K562 (cell line): ENCODE measurements around the gene CADPS2. TPM values are rescaled to one million over a fixed set of nuclear protein-coding genes. Genes with fewer than 3 reads are reported as not detected.

Experiments
- ATAC-seq: fragments of 200-7000 bp; cut with Tn5 transposase; 3 replicates; pipeline ENCODE4 v1.9.1; 2020; ENCODE audit warnings: moderate library complexity
- BruUV-seq: library from RNA; stranded (reverse); fragments of 400-500 nt; replicated peaks from 2 replicates; lab custom pipeline; 2021; lab: Mats Ljungman, UMichigan
- CTCF ChIA-PET: fragments of 300-600 bp; formaldehyde crosslinking; extraction: SDS; loops from one replicate; lab custom pipeline; 2021; ENCODE audit warnings: low intra/inter-chr PET ratio; lab: Yijun Ruan, JAX
- POLR2A ChIA-PET: fragments of 300-600, 350-650 bp; sonication (Branson Sonifier 250); formaldehyde crosslinking; extraction: SDS; loops from one replicate; lab custom pipeline; 2021; ENCODE audit warnings: antibody characterized with exemption, inconsistent platforms; lab: Yijun Ruan, JAX
- DNase-seq, 4 experiments: peaks; one replicate each; pipeline versions ENCODE4 v3.0.0 to v3.0.0-alpha.2; 2011 to 2018; ENCODE audit warnings: low spot score in 3 of 4, mixed read lengths in 3 of 4; ENCODE audit errors: extremely low read depth in 1 of 4
- FAIRE-seq: peaks from 2 replicates; lab custom pipeline; 2011; peaks lifted over from hg19 to GRCh38; lab: Jason Lieb, UNC
- H2AFZ ChIP-seq: 2 replicates; pipeline ENCODE4 v1.6.0; 2011; ENCODE audit warnings: low read depth, low read length, control low read depth, inconsistent platforms
- H3K27ac ChIP-seq: fragments of 200-600 bp; 3 replicates; pipeline ENCODE4 v1.8.0; 2011; ENCODE audit warnings: low read depth, mild to moderate bottlenecking, control low read depth, inconsistent platforms, low read length, moderate library complexity, mixed read lengths; ENCODE audit errors: extremely low read depth
- H3K27me3 ChIP-seq, 2 experiments: fragments of 300-600 bp in 1 of 2; 2 replicates in 1 of 2; 3 replicates in 1 of 2; pipeline versions ENCODE4 v1.6.0 to v1.8.0; 2011; ENCODE audit warnings: inconsistent platforms in 2 of 2, low read length in 2 of 2, mild to moderate bottlenecking in 1 of 2, mixed read lengths in 1 of 2, moderate library complexity in 1 of 2; ENCODE audit not compliant: control insufficient read depth in 2 of 2, insufficient read depth in 2 of 2
- H3K36me3 ChIP-seq: fragments of 300-600 bp; 3 replicates; pipeline ENCODE4 v1.8.0; 2011; ENCODE audit warnings: mild to moderate bottlenecking, low read length, inconsistent platforms; ENCODE audit not compliant: control insufficient read depth, insufficient read depth
- H3K4me1 ChIP-seq, 2 experiments: fragments of 200-600 bp in 1 of 2; replicated peaks in 1 of 2; 2 replicates in 1 of 2; 3 replicates in 1 of 2; pipeline versions ENCODE4 v1.5.1 to v1.8.0; 2011; ENCODE audit warnings: inconsistent platforms in 2 of 2, low read length in 2 of 2, mild to moderate bottlenecking in 1 of 2, mixed read lengths in 1 of 2, moderate library complexity in 1 of 2; ENCODE audit not compliant: control insufficient read depth in 2 of 2, insufficient read depth in 2 of 2
- H3K4me2 ChIP-seq: 2 replicates; pipeline ENCODE4 v1.6.1; 2011; ENCODE audit warnings: low read length, control low read depth, inconsistent platforms, mixed read lengths; ENCODE audit not compliant: insufficient read depth
- H3K4me3 ChIP-seq: fragments of 200-600 bp; sonication (generic), shearing (Covaris generic); 2 replicates; pipeline ENCODE4 v1.5.1; 2016; ENCODE audit warnings: control low read depth, inconsistent platforms
- H3K79me2 ChIP-seq: fragments of 200-600 bp; 3 replicates; pipeline ENCODE4 v1.8.0; 2011; ENCODE audit warnings: low read length, inconsistent platforms; ENCODE audit not compliant: control insufficient read depth, insufficient read depth
- H3K9ac ChIP-seq, 2 experiments: 2 replicates each; pipeline versions ENCODE4 v1.6.0 to v1.6.1; 2011; ENCODE audit warnings: low read depth in 2 of 2, low read length in 2 of 2, control low read depth in 1 of 2, inconsistent platforms in 1 of 2, mild to moderate bottlenecking in 1 of 2, mixed read lengths in 1 of 2; ENCODE audit not compliant: insufficient read depth in 1 of 2
- H3K9me1 ChIP-seq: one replicate; pipeline ENCODE4 v1.6.0; 2011; ENCODE audit warnings: inconsistent platforms, mild to moderate bottlenecking, low read length, moderate library complexity; ENCODE audit not compliant: control insufficient read depth, insufficient read depth
- H3K9me3 ChIP-seq: replicated peaks from 2 replicates; pipeline ENCODE4 v1.5.1; 2011; ENCODE audit warnings: low read depth, low read length, inconsistent platforms; ENCODE audit not compliant: control insufficient read depth, insufficient read depth
- H4K20me1 ChIP-seq: replicated peaks from 2 replicates; pipeline ENCODE4 v1.6.1; 2011; ENCODE audit warnings: low read length, inconsistent platforms, mixed read lengths; ENCODE audit not compliant: control insufficient read depth, insufficient read depth
- CSDE1 ChIP-seq, 2 experiments: fragments of 450-650 bp; IDR thresholded peaks; 2 replicates each; pipeline ENCODE4 v1.6.1; 2016; ENCODE audit warnings: mild to moderate bottlenecking in 1 of 2
- HNRNPL ChIP-seq: fragments of 200-400 bp; formaldehyde crosslinking; IDR thresholded peaks from 2 replicates; pipeline ENCODE4 v1.6.1; 2017; ENCODE audit warnings: low read depth, mild to moderate bottlenecking, low read length
- MAFF ChIP-seq: IDR thresholded peaks from 2 replicates; pipeline ENCODE4 v1.6.1; 2012; ENCODE audit warnings: low read length, improper control_type of control experiment
- MBD2 ChIP-seq: sonication (generic); IDR thresholded peaks from 2 replicates; pipeline ENCODE4 v1.6.1; 2016; ENCODE audit warnings: low read depth, borderline replicate concordance
- MTA2 ChIP-seq: fragments of 450-650 bp; IDR thresholded peaks from 2 replicates; pipeline ENCODE4 v1.6.1; 2016; ENCODE audit warnings: low read depth
- NFYB ChIP-seq: IDR thresholded peaks from 2 replicates; pipeline ENCODE4 v1.6.1; 2011; ENCODE audit warnings: mild to moderate bottlenecking, moderate library complexity; ENCODE audit not compliant: insufficient read length; ENCODE audit errors: extremely low read depth
- NR3C1 ChIP-seq: sonication (generic); formaldehyde crosslinking; IDR thresholded peaks from 2 replicates; pipeline ENCODE4 v1.8.1; 2022; ENCODE audit warnings: missing genetic modification reagents
- PATZ1 ChIP-seq: fragments of 250-450 bp; sonication (Bioruptor Pico); IDR thresholded peaks from 2 replicates; pipeline ENCODE4 v1.5.0; 2020; ENCODE audit warnings: mild to moderate bottlenecking, borderline replicate concordance
- PCBP1 ChIP-seq: fragments of 200-400 bp; formaldehyde crosslinking; IDR thresholded peaks from 2 replicates; pipeline ENCODE4 v1.6.1; 2018; ENCODE audit warnings: mild to moderate bottlenecking, low read depth, low read length; ENCODE audit not compliant: poor library complexity, severe bottlenecking
- POLR2G ChIP-seq: fragments of 200-400 bp; formaldehyde crosslinking; IDR thresholded peaks from 2 replicates; pipeline ENCODE4 v1.6.1; 2017; ENCODE audit warnings: low read depth, mild to moderate bottlenecking, antibody characterized with exemption, low read length, moderate library complexity
- PRMT5 ChIP-seq: sonication (generic); formaldehyde crosslinking; IDR thresholded peaks from 2 replicates; pipeline ENCODE4 v1.5.0; 2020; ENCODE audit warnings: missing genetic modification reagents
- SRSF3 ChIP-seq: fragments of 200-400 bp; formaldehyde crosslinking; IDR thresholded peaks from 2 replicates; pipeline ENCODE4 v1.6.1; 2016; ENCODE audit warnings: mild to moderate bottlenecking, low read length, moderate library complexity; ENCODE audit not compliant: insufficient read depth
- TOE1 ChIP-seq, 2 experiments: fragments of 450-650 bp in 1 of 2; sonication (generic) in 1 of 2; formaldehyde crosslinking in 1 of 2; IDR thresholded peaks; 2 replicates each; pipeline versions ENCODE4 v1.7.1 to v1.8.0; 2016 to 2022; ENCODE audit warnings: borderline replicate concordance in 2 of 2, mild to moderate bottlenecking in 2 of 2, antibody characterized with exemption in 1 of 2, inconsistent platforms in 1 of 2, low read depth in 1 of 2, missing genetic modification reagents in 1 of 2, moderate library complexity in 1 of 2
- ZBTB2 ChIP-seq: fragments of 450-650 bp; IDR thresholded peaks from 2 replicates; pipeline ENCODE4 v1.6.1; 2016; ENCODE audit warnings: antibody characterized with exemption
- ZEB2 ChIP-seq: fragments of 450-650 bp; IDR thresholded peaks from 2 replicates; pipeline ENCODE4 v1.6.1; 2016
- ZNF121 ChIP-seq: sonication (generic); formaldehyde crosslinking; conservative IDR thresholded peaks from 2 replicates; pipeline ENCODE4 v1.8.0; 2022; ENCODE audit warnings: missing genetic modification reagents
- ZNF3 ChIP-seq: fragments of 250-450 bp; sonication (Bioruptor Pico); IDR thresholded peaks from 2 replicates; pipeline ENCODE4 v1.5.0; 2021; ENCODE audit warnings: mild to moderate bottlenecking, moderate library complexity
- WGBS: fragments of 100-300 bp; shearing (Covaris generic); methylation state at CpG from one replicate; pipeline ENCODE4 v1.1.6; 2016; ENCODE audit warnings: low coverage, mixed read lengths; ENCODE audit not compliant: insufficient coverage; ENCODE audit errors: missing lambda C conversion rate; 5-methylcytosine and 5-hydroxymethylcytosine counted together
- in situ Hi-C: fragments of 300-500 bp; cut with MboI; formaldehyde crosslinking; loops from 4 replicates; pipeline ENCODE4 v1.15.0; 2018; ENCODE audit warnings: inconsistent platforms, mixed read lengths
- intact Hi-C: fragments of 100-400 bp; cut with micrococcal nuclease; formaldehyde crosslinking; loops from 2 replicates; pipeline ENCODE4 v1.14.2; 2022
- polyA plus RNA-seq, 8 experiments: library from polyadenylated mRNA; depleted of rRNA in 4 of 8; stranded (reverse) in 5 of 8; unstranded in 3 of 8; fragments of >200 nt; fragmentation: Nextera tagmentation in 2 of 8; fragmentation: Illumina TruSeq in 1 of 8; extraction: Ambion mirVana in 2 of 8; extraction: Trizol in 1 of 8; gene quantifications; 2 replicates each; pipeline versions ENCODE4 v1.2.1 to v1.2.3, GENCODE V29; 2011 to 2014; ENCODE audit warnings: inconsistent platforms in 1 of 8, missing spikeins in 1 of 8
- total RNA-seq, 7 experiments: library from RNA; depleted of rRNA in 6 of 7; stranded (reverse); fragments of >200 nt in 6 of 7; fragmentation: Illumina TruSeq in 2 of 7; extraction: Trizol in 2 of 7; gene quantifications; 2 replicates each; pipeline versions ENCODE4 v1.2.1 to v1.2.3, GENCODE V29; 2011 to 2021; ENCODE audit warnings: low replicate concordance in 1 of 7
- TF ChIP-seq, protein P1 (sequence below): sonication (generic); formaldehyde crosslinking; IDR thresholded peaks from 2 replicates; pipeline ENCODE4 v1.9.0; 2022; ENCODE audit warnings: mild to moderate bottlenecking, missing genetic modification reagents

Gene CADPS2
- total and polyA plus RNA-seq, 9 of the 15 experiments (the other 6 are each of a cell fraction or from before 2014, with no cell fraction given), result 0.03 to 0.14 (median 0.04) TPM; not detected in 1

GRCh38 chr7:122619664-122620063 is 266.6 kb downstream of the CADPS2 start:
- BruUV-seq, result no TSS peak
- in situ Hi-C loops (no loop called here), intact Hi-C loops (no loop called here)
- WGBS, result 0% methylated on average over 2 of the region's 2 CpGs
- H3K4me1 ChIP-seq, result no peaks in the 10 kb centered on the region
- no peak overlapping the region for H3K4me2 ChIP-seq
- H3K9ac ChIP-seq, result no peak overlapping the region
- no peaks in the 10 kb centered on the region for H3K27me3 ChIP-seq
- ChIA-PET CTCF (no interaction called here), POLR2A (no interaction called here)
- H3K4me3 ChIP-seq, result no peak overlapping the region
- ATAC-seq, result no peak
- DNase-seq, result no peak
- no peaks in the 10 kb centered on the region for H3K9me1 ChIP-seq
- FAIRE-seq, result no peak
- no peaks in the 10 kb centered on the region for H3K36me3 ChIP-seq
- H3K9me3 ChIP-seq, result no peaks in the 10 kb centered on the region
- TF ChIP-seq CSDE1 (IDR thresholded peaks at IDR 0.05) (no peak), MBD2 (no peak), MTA2 (no peak), HNRNPL (no peak), ZEB2 (no peak), TOE1 (IDR thresholded peaks at IDR 0.05; ENCODE audit: borderline replicate concordance) (no peak), TOE1 (CRISPR knock-in tag; IDR thresholded peaks at IDR 0.05; ENCODE audit: borderline replicate concordance, low read depth) (no peak), POLR2G (no peak), NFYB (no peak), PATZ1 (CRISPR knock-in tag) (no peak), PCBP1 (no peak), ZNF3 (no peak), NR3C1 (no peak), ZBTB2 (no peak), ZNF121 (CRISPR knock-in tag) (no peak), PRMT5 (CRISPR knock-in tag) (no peak), SRSF3 (no peak), MAFF (no peak)
- TF ChIP-seq, protein P1, sequence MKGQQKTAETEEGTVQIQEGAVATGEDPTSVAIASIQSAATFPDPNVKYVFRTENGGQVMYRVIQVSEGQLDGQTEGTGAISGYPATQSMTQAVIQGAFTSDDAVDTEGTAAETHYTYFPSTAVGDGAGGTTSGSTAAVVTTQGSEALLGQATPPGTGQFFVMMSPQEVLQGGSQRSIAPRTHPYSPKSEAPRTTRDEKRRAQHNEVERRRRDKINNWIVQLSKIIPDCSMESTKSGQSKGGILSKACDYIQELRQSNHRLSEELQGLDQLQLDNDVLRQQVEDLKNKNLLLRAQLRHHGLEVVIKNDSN (CRISPR knock-in tag), result no peak
- no peaks in the 10 kb centered on the region for H3K79me2 ChIP-seq
- H3K27ac ChIP-seq, result no peak overlapping the region
- H4K20me1 ChIP-seq, result no peaks in the 10 kb centered on the region
- no peak overlapping the region for H2AFZ ChIP-seq
